Astrocyte (in vitro differentiated cells and primary cell): Measurements from ENCODE around the gene PIK3R1.
A peak's percentile ranks its signal among the peaks of the same experiment; 100 is the strongest.

Source experiments
- CTCF ChIP-seq: IDR thresholded peaks from 2 replicates; pipeline ENCODE4 v1.5.1; 2011; ENCODE audit warnings: low read depth, mild to moderate bottlenecking, inconsistent platforms, low read length, moderate library complexity; ENCODE audit not compliant: insufficient read depth
- EZH2 ChIP-seq: IDR thresholded peaks from 2 replicates; pipeline ENCODE4 v1.6.1; 2012; ENCODE audit warnings: mild to moderate bottlenecking, low read length, inconsistent platforms; ENCODE audit not compliant: insufficient read depth

- TF ChIP-seq CTCF (peak; percentile 90), EZH2 (no peak)
These were observed 37.4 kb downstream of the PIK3R1 start for GRCh38 chr5:68252673-68253623.
